Astrocyte (in vitro differentiated cells and primary cell): ENCODE data around the gene PELO.

ENCODE experiments used
- CTCF ChIP-seq: IDR thresholded peaks from 2 replicates; pipeline ENCODE4 v1.5.1; 2011; ENCODE audit warnings: low read depth, mild to moderate bottlenecking, inconsistent platforms, low read length, moderate library complexity; ENCODE audit not compliant: insufficient read depth
- EZH2 ChIP-seq: IDR thresholded peaks from 2 replicates; pipeline ENCODE4 v1.6.1; 2012; ENCODE audit warnings: mild to moderate bottlenecking, low read length, inconsistent platforms; ENCODE audit not compliant: insufficient read depth

GRCh38 chr5:52811067-52811749 is 23.5 kb downstream of the PELO start:
- no peak for TF ChIP-seq CTCF
- TF ChIP-seq EZH2 = no peak
